Heart left ventricle (tissue), 16 donors: Measurements from ENCODE around the gene SAT2. TPM values are rescaled to one million over a fixed set of nuclear protein-coding genes. Genes with fewer than 3 reads are reported as not detected.

Experiments used
- ATAC-seq, 4 donors: fragments of 200-7000 bp; cut with Tn5 transposase; one replicate each; pipeline ENCODE4 v1.9.1; 2020 to 2022; ENCODE audit warnings: moderate library complexity in 4 of 4, mild to moderate bottlenecking in 3 of 4, moderate number of reproducible peaks in 1 of 4
- DNase-seq, 5 donors: peaks; one replicate each; pipeline ENCODE4 v3.0.0-alpha.2; 2020
- H3K27ac ChIP-seq, 12 donors: fragments of 200-600 bp; sonication (generic) in 4 of 12; one replicate each; pipeline versions ENCODE4 v1.5.0 to v1.8.0; 2016 to 2022; ENCODE audit warnings: mild to moderate bottlenecking in 2 of 12
- H3K27me3 ChIP-seq, 9 donors: fragments of 200-600 bp; sonication (generic) in 2 of 9; one replicate each; pipeline versions ENCODE4 v1.5.1 to v1.8.0; 2016 to 2022; ENCODE audit warnings: mild to moderate bottlenecking in 3 of 9
- H3K36me3 ChIP-seq, 9 donors: fragments of 200-600 bp; sonication (generic) in 2 of 9; one replicate each; pipeline versions ENCODE4 v1.5.0 to v1.8.0; 2018 to 2022; ENCODE audit warnings: mild to moderate bottlenecking in 2 of 9
- H3K4me1 ChIP-seq, 12 donors: fragments of 200-600 bp; sonication (generic) in 4 of 12; one replicate each; pipeline versions ENCODE4 v1.5.0 to v1.8.0; 2016 to 2022; ENCODE audit warnings: mild to moderate bottlenecking in 3 of 12
- H3K4me3 ChIP-seq, 12 donors: fragments of 200-600 bp; sonication (generic) in 4 of 12; one replicate each; pipeline versions ENCODE4 v1.5.0 to v1.8.0; 2017 to 2022; ENCODE audit warnings: mild to moderate bottlenecking in 9 of 12, moderate library complexity in 4 of 12
- H3K9me3 ChIP-seq, 12 donors: fragments of 200-600 bp; sonication (generic) in 4 of 12; one replicate each; pipeline versions ENCODE4 v1.5.0 to v1.8.0; 2016 to 2022; ENCODE audit warnings: mild to moderate bottlenecking in 1 of 12
- CTCF ChIP-seq, 12 donors: fragments of 200-600 bp; sonication (generic) in 4 of 12; IDR thresholded peaks; one replicate each; pipeline versions ENCODE4 v1.5.0 to v1.8.0; 2018 to 2022; ENCODE audit warnings: antibody characterized with exemption in 12 of 12, mild to moderate bottlenecking in 5 of 12
- POLR2A ChIP-seq, 2 donors: fragments of 450-650 bp; IDR thresholded peaks; one replicate each; pipeline ENCODE4 v1.6.1; 2017; ENCODE audit warnings: antibody characterized with exemption in 2 of 2, mild to moderate bottlenecking in 2 of 2, moderate library complexity in 2 of 2
- WGBS, 4 donors: extraction: QIAGEN DNeasy Blood & Tissue Kit in 2 of 4; methylation state at CpG; one replicate each; pipeline versions ENCODE4 v1.1.5 to v1.1.7; 2013 to 2018; 5-methylcytosine and 5-hydroxymethylcytosine counted together
- intact Hi-C, 10 donors: fragments of 100-400 bp; cut with DNase I; formaldehyde crosslinking; loops; one replicate each; pipeline versions ENCODE4 v1.11.1 to v1.14.2; 2022
- polyA plus RNA-seq, 2 donors: library from polyadenylated mRNA; stranded (reverse); fragments of 200-250 nt; gene quantifications; one replicate each; pipeline ENCODE4 v1.2.3, GENCODE V29; 2013
- total RNA-seq, 9 donors: library from RNA; depleted of rRNA in 2 of 9; stranded (reverse); fragments of >200 nt in 2 of 9; fragmentation: NEBNext Ultra II Directional in 3 of 9; extraction: Animal tissue kit (Norgen Biotek cat#: 25700) in 3 of 9; gene quantifications; one replicate each; pipeline versions ENCODE4 v1.1.0 to v1.2.4, GENCODE V29; 2016 to 2023
- donor health status: ischemic (EF 13 %, LVEDD 7.1; RV severe dilation, severe dysfunction).
- donor health status: healthy with polysubstance abuse.
- donor health status: DM: no; HTN: yes; CAD: no.
- donor health status: DM: no; HTN: no; CAD: no.
- donor health status: ischemic (EF 25% LVEDD 6.9; RV normal size, moderate dysfunction).
- donor health status: ischemic (EF 25% LVEDD 5.7; RV mildly dilated, moderate dysfunction).
- donor health status: healthy.
- donor health status: DM: yes; HTN: yes; CAD: no.
- donor health status: ischemic (EF 35%, LVEDD 5.7; RV mildly dilated, moderate dysfunction).
- donor health status: nonischemic (EF 11% LVEDD 7.7; RV severe dilation, severe dysfunction).
- donor health status: DM: yes; HTN: yes; CAD: no.
- donor health status: PGD.
- donor health status: ischemic (EF 29% LVEDD 5.4; RV normal size, mild dysfunction).
- donor health status: nonischemic (EF 23%, LVEDD 6.1; RV moderate dilation, normal function).

Gene SAT2
- total and polyA plus RNA-seq, 11 donors: 50.0 to 131 (median 59.7) TPM

- ATAC-seq: no peak
- no peaks in the 10 kb centered on the region for H3K36me3 ChIP-seq
- H3K9me3 ChIP-seq: no peaks in the 10 kb centered on the region
- no peak overlapping the region for H3K27ac ChIP-seq
- no peak overlapping the region for H3K4me3 ChIP-seq
- peaks cover 0 to 13% (median 0%) of the 10 kb centered on the region in 12 donors for H3K4me1 ChIP-seq
- intact Hi-C loops: no loop called here
- H3K27me3 ChIP-seq: no peaks in the 10 kb centered on the region
- DNase-seq: no peak
- 54 to 66% (median 62%) methylated on average over 5 of the region's 5 CpGs for WGBS, 4 donors
- TF ChIP-seq CTCF (IDR thresholded peaks at IDR 0.05) (no peak), POLR2A (IDR thresholded peaks at IDR 0.05) (no peak)
Measured at GRCh38 chr17:7636163-7636562, 8.5 kb upstream of the SAT2 start.

GRCh38 chr17:7634384-7634783 lies 6.8 kb upstream of the SAT2 start:
- peak; percentile 27 to 68 (median 44) for ATAC-seq
- no peaks in the 10 kb centered on the region for H3K36me3 ChIP-seq
- WGBS, 4 donors: 18 to 24% (median 19%) methylated on average over 5 of the region's 5 CpGs
- no peaks in the 10 kb centered on the region for H3K27me3 ChIP-seq
- intact Hi-C loops: loop anchor here in 6 of 10 donors (1.0 to 5.0 kb wide), 2 partner anchors 53 kb away; partner anchors contain the start of genes TP53 (in 6 of the 6) and WRAP53 (in 4 of the 6)
- no peaks in the 10 kb centered on the region for H3K9me3 ChIP-seq
- TF ChIP-seq CTCF (IDR thresholded peaks at IDR 0.05) (peak; percentile 29 to 65 (median 44)), POLR2A (IDR thresholded peaks at IDR 0.05) (no peak)
- H3K27ac ChIP-seq: no peak overlapping the region
- H3K4me1 ChIP-seq: peaks cover 0 to 14% (median 0%) of the 10 kb centered on the region in 12 donors
- peak in 4 of 5 donors; percentile 52 to 80 (median 66) for DNase-seq
- no peak overlapping the region for H3K4me3 ChIP-seq

GRCh38 chr17:7633093-7633492 lies 5.5 kb upstream of the SAT2 start:
- no peak overlapping the region for H3K4me3 ChIP-seq
- no peaks in the 10 kb centered on the region for H3K27me3 ChIP-seq
- H3K4me1 ChIP-seq: peaks cover 0 to 16% (median 2%) of the 10 kb centered on the region in 12 donors
- H3K27ac ChIP-seq: no peak overlapping the region
- WGBS, 4 donors: 69 to 93% (median 86%) methylated on average over 2 of the region's 2 CpGs
- ATAC-seq (no peak), DNase-seq (no peak)
- no peak for TF ChIP-seq CTCF (IDR thresholded peaks at IDR 0.05)
- TF ChIP-seq POLR2A (IDR thresholded peaks at IDR 0.05): no peak
- no peaks in the 10 kb centered on the region for H3K9me3 ChIP-seq
- H3K36me3 ChIP-seq: no peaks in the 10 kb centered on the region
- intact Hi-C loops: loop anchor here in 7 of 10 donors (2.0 to 5.0 kb wide), 3 partner anchors 54 to 56 kb away; partner anchors contain the start of genes WRAP53 (in 6 of the 7) and TP53 (in 5 of the 7)

GRCh38 chr17:7632492-7632894 lies 4.9 kb upstream of the SAT2 start:
- TF ChIP-seq POLR2A (IDR thresholded peaks at IDR 0.05) (no peak), CTCF (IDR thresholded peaks at IDR 0.05) (peak; percentile 19 to 57 (median 36))
- Histone ChIP-seq H3K36me3 (no peaks in the 10 kb centered on the region), H3K27me3 (no peaks in the 10 kb centered on the region), H3K4me3 (no peak overlapping the region), H3K4me1 (peaks cover 0 to 19% (median 4%) of the 10 kb centered on the region in 12 donors), H3K27ac (no peak overlapping the region), H3K9me3 (no peaks in the 10 kb centered on the region)
- DNase-seq (no peak), ATAC-seq (peak in 1 of 4 donors; percentile 21)
- 44 to 59% (median 50%) methylated on average over 6 of the region's 6 CpGs for WGBS, 4 donors
- intact Hi-C loops: loop anchor here in 7 of 10 donors (2.0 to 5.0 kb wide), 3 partner anchors 54 to 56 kb away; partner anchors contain the start of genes WRAP53 (in 6 of the 7) and TP53 (in 5 of the 7)
